A673 (cell line): ENCODE measurements around the gene NGLY1. TPM values are rescaled to one million over a fixed set of nuclear protein-coding genes. Genes with fewer than 3 reads are reported as not detected.

Experiments used
- BruUV-seq: library from RNA; stranded (reverse); fragments of 400-500 nt; replicated peaks from 2 replicates; lab custom pipeline; 2021; lab: Mats Ljungman, UMichigan
- CTCF ChIA-PET: fragments of 300-600 bp; sonication (Branson Sonifier 250); formaldehyde crosslinking; loops from one replicate; lab custom pipeline; 2022; ENCODE audit warnings: antibody characterized with exemption; lab: Charles Lee
- POLR2A ChIA-PET: fragments of 300-600 bp; sonication (Branson Sonifier 250); formaldehyde crosslinking; loops from one replicate; lab custom pipeline; 2022; ENCODE audit warnings: antibody characterized with exemption; ENCODE audit not compliant: low non-redundant PET; lab: Charles Lee
- DNase-seq: peaks from one replicate; pipeline ENCODE4 v3.0.0-alpha.2; 2015; ENCODE audit warnings: low spot score
- H3K27ac ChIP-seq: fragments of 200-600 bp; sonication (generic); 2 replicates; pipeline ENCODE4 v1.5.1; 2016; ENCODE audit warnings: mixed run types, low read depth, mild to moderate bottlenecking, mixed read lengths, antibody characterized with exemption, low read length; ENCODE audit not compliant: poor library complexity, severe bottlenecking
- H3K27me3 ChIP-seq: fragments of 200-600 bp; sonication (generic); replicated peaks from 2 replicates; pipeline ENCODE4 v1.6.1; 2017; ENCODE audit warnings: mixed run types, low read depth, mild to moderate bottlenecking, mixed read lengths, antibody characterized with exemption, low read length; ENCODE audit not compliant: insufficient read depth, poor library complexity
- H3K36me3 ChIP-seq: fragments of 200-600 bp; sonication (generic); 2 replicates; pipeline ENCODE4 v1.6.1; 2016; ENCODE audit warnings: mixed run types, mild to moderate bottlenecking, mixed read lengths, antibody characterized with exemption, low read length; ENCODE audit not compliant: insufficient read depth, poor library complexity, severe bottlenecking
- H3K4me1 ChIP-seq: fragments of 200-600 bp; sonication (generic); 2 replicates; pipeline ENCODE4 v1.6.1; 2017; ENCODE audit warnings: mixed run types, mild to moderate bottlenecking, mixed read lengths, antibody characterized with exemption, low read length; ENCODE audit not compliant: insufficient read depth, poor library complexity, severe bottlenecking
- H3K4me3 ChIP-seq: fragments of 200-600 bp; sonication (generic); 2 replicates; pipeline ENCODE4 v1.5.1; 2016; ENCODE audit warnings: low read depth, mixed run types, mild to moderate bottlenecking, mixed read lengths, low read length; ENCODE audit not compliant: poor library complexity, severe bottlenecking
- H3K9me3 ChIP-seq: fragments of 200-600 bp; sonication (generic); 2 replicates; pipeline ENCODE4 v1.6.1; 2016; ENCODE audit warnings: mixed run types, low read depth, mild to moderate bottlenecking, mixed read lengths, antibody characterized with exemption, low read length; ENCODE audit not compliant: poor library complexity, severe bottlenecking
- EZH2 ChIP-seq: fragments of 200-600 bp; sonication (generic); IDR thresholded peaks from 2 replicates; pipeline ENCODE4 v1.6.1; 2017; ENCODE audit warnings: borderline replicate concordance, low read depth, mild to moderate bottlenecking, mixed read lengths, antibody characterized with exemption, low read length; ENCODE audit not compliant: poor library complexity, severe bottlenecking
- intact Hi-C: fragments of 100-400 bp; cut with micrococcal nuclease; formaldehyde crosslinking; loops from one replicate; pipeline ENCODE4 v1.10.0; 2022; ENCODE audit not compliant: unreplicated experiment
- total RNA-seq: library from RNA; stranded (reverse); gene quantifications from 2 replicates; pipeline ENCODE4 v1.2.3, GENCODE V29; 2021
- TF ChIP-seq, protein P1 (sequence below): fragments of 300-800, 200-600 bp; sonication (generic); conservative IDR thresholded peaks from 2 replicates; pipeline ENCODE4 v1.5.1; 2017; ENCODE audit warnings: low read depth, mild to moderate bottlenecking, antibody characterized with exemption, low read length, moderate library complexity, mixed read lengths

NGLY1 gene
- total RNA-seq, 1 experiment from 2014 or later = 30.4 TPM

DNA sequence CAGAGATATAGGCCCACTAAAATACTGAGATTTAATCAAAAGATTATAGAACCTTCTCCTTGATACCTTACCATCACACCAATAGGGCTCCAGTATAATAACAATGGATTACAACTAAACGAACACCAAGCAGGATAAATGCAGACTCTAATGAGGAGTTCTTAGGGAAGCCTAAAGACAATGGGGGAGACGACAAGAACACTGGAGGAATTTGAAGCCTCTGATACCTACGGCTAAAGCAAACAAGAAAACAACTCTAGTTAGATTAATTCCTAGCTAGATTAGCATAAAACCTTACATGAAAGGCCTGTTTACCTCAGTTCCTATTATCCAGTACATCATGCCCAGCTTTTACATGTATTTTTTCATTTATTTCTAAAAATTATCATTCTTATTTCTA lies 35.1 kb downstream of the NGLY1 start:
- Histone ChIP-seq H3K36me3 (peaks cover 16% of the 10 kb centered on the region), H3K4me3 (no peak overlapping the region), H3K27ac (no peak overlapping the region), H3K9me3 (no peaks in the 10 kb centered on the region), H3K27me3 (no peaks in the 10 kb centered on the region), H3K4me1 (no peaks in the 10 kb centered on the region)
- ChIA-PET CTCF (no interaction called here), POLR2A (interaction anchor here (0.6 kb wide), 1 partner anchor 103 kb away, joined by 9 read pairs; no protein-coding TSS in a partner anchor)
- DNase-seq = no peak
- intact Hi-C loops = no loop called here
- no peak for TF ChIP-seq EZH2
- TF ChIP-seq, protein P1, sequence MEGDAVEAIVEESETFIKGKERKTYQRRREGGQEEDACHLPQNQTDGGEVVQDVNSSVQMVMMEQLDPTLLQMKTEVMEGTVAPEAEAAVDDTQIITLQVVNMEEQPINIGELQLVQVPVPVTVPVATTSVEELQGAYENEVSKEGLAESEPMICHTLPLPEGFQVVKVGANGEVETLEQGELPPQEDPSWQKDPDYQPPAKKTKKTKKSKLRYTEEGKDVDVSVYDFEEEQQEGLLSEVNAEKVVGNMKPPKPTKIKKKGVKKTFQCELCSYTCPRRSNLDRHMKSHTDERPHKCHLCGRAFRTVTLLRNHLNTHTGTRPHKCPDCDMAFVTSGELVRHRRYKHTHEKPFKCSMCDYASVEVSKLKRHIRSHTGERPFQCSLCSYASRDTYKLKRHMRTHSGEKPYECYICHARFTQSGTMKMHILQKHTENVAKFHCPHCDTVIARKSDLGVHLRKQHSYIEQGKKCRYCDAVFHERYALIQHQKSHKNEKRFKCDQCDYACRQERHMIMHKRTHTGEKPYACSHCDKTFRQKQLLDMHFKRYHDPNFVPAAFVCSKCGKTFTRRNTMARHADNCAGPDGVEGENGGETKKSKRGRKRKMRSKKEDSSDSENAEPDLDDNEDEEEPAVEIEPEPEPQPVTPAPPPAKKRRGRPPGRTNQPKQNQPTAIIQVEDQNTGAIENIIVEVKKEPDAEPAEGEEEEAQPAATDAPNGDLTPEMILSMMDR = no peak
- no TSS peak for BruUV-seq

GRCh38 chr3:25747033-25747432 lies 36.2 kb downstream of the NGLY1 start:
- no peak for TF ChIP-seq EZH2
- TF ChIP-seq, protein P1 = no peak
- Histone ChIP-seq H3K4me3 (no peak overlapping the region), H3K4me1 (no peaks in the 10 kb centered on the region), H3K36me3 (peaks cover 16% of the 10 kb centered on the region), H3K27ac (no peak overlapping the region), H3K27me3 (no peaks in the 10 kb centered on the region), H3K9me3 (no peaks in the 10 kb centered on the region)
- ChIA-PET POLR2A (no interaction called here), CTCF (no interaction called here)
- no peak for DNase-seq
- no TSS peak for BruUV-seq
- intact Hi-C loops = no loop called here

GRCh38 chr3:25744470-25744869 lies 38.8 kb downstream of the NGLY1 start:
- TF ChIP-seq EZH2 = no peak
- TF ChIP-seq, protein P1 = no peak
- H3K27ac ChIP-seq = no peak overlapping the region
- H3K4me3 ChIP-seq = no peak overlapping the region
- CTCF ChIA-PET = no interaction called here
- intact Hi-C loops = no loop called here
- H3K9me3 ChIP-seq = no peaks in the 10 kb centered on the region
- POLR2A ChIA-PET = no interaction called here
- H3K27me3 ChIP-seq = no peaks in the 10 kb centered on the region
- peaks cover 4% of the 10 kb centered on the region for H3K36me3 ChIP-seq
- no TSS peak for BruUV-seq
- no peak for DNase-seq
- H3K4me1 ChIP-seq = no peaks in the 10 kb centered on the region
